ENCODE measurements around the gene ERFL.

- TF ChIP-seq CTCF (IDR thresholded peaks at IDR 0.05): no peak
- no peak for TF ChIP-seq POLR2A (IDR thresholded peaks at IDR 0.05)
These were observed 5.7 kb downstream of the ERFL start for GRCh38 chr19:41922585-41922984.
